ENCODE results near the gene STX4.
"Not testable (repeated sequence)": the region's sequence is repeated elsewhere in the genome, so short reads cannot be mapped to it uniquely, and the experiment has no call there.

The STX4 gene

GRCh38 chr16:30998852-30999761, 34.3 kb upstream of the STX4 start:
- no peak for DNase-seq (ENCODE audit: low read depth in 3 of 3)

GRCh38 chr16:31000671-31001382, 32.5 kb upstream of the STX4 start:
- no peak for DNase-seq (ENCODE audit: low read depth in 3 of 3)

GRCh38 chr16:31001507-31002249, 31.7 kb upstream of the STX4 start:
- DNase-seq (ENCODE audit: low read depth in 3 of 3) = no peak

GRCh38 chr16:31002250-31002700, 31.1 kb upstream of the STX4 start:
- DNase-seq (ENCODE audit: low read depth in 3 of 3) = no peak

- no peak for DNase-seq (ENCODE audit: low read depth in 3 of 3)
These were observed 30.5 kb upstream of the STX4 start for GRCh38 chr16:31002862-31003341.

- DNase-seq (ENCODE audit: low read depth in 3 of 3) = no peak
These were observed 29.6 kb upstream of the STX4 start for GRCh38 chr16:31003744-31004143.

- no peak for DNase-seq (ENCODE audit: low read depth in 3 of 3)
These were observed 28.7 kb upstream of the STX4 start for GRCh38 chr16:31004658-31005057.

GRCh38 chr16:31005350-31006085, 27.8 kb upstream of the STX4 start:
- DNase-seq (ENCODE audit: low read depth in 3 of 3) = no peak

GRCh38 chr16:31006086-31006385, 27.3 kb upstream of the STX4 start:
- DNase-seq (ENCODE audit: low read depth in 3 of 3) = no peak

GRCh38 chr16:31006589-31006988, 26.8 kb upstream of the STX4 start:
- DNase-seq (ENCODE audit: low read depth in 3 of 3) = no peak

- DNase-seq (ENCODE audit: low read depth in 3 of 3) = no peak
These were observed 25.7 kb upstream of the STX4 start for GRCh38 chr16:31007684-31008083.

- DNase-seq (ENCODE audit: low read depth in 3 of 3) = no peak
These were observed 25.2 kb upstream of the STX4 start for GRCh38 chr16:31008149-31008548.

GRCh38 chr16:31008551-31008950, 24.8 kb upstream of the STX4 start:
- no peak for DNase-seq (ENCODE audit: low read depth in 3 of 3)

GRCh38 chr16:31009120-31009519, 24.2 kb upstream of the STX4 start:
- DNase-seq (ENCODE audit: low read depth in 3 of 3) = no peak

- DNase-seq (ENCODE audit: low read depth in 3 of 3) = no peak
These were observed 23.3 kb upstream of the STX4 start for GRCh38 chr16:31009894-31010584.

- peak; percentile 10 to 50 (median 28) for DNase-seq (ENCODE audit: low read depth in 3 of 3)
These were observed 22.6 kb upstream of the STX4 start, which contains the start of gene STX1B for GRCh38 chr16:31010585-31011325. Gene STX1B (minus strand): TSS chr16:31010638. CDS start chr16:31010396, 242 bp downstream.

GRCh38 chr16:31011815-31012214, 21.5 kb upstream of the STX4 start:
- not testable (repeated sequence) for DNase-seq (ENCODE audit: low read depth in 3 of 3)

GRCh38 chr16:31013292-31013691, 20.1 kb upstream of the STX4 start:
- DNase-seq (ENCODE audit: low read depth in 3 of 3) = not testable (repeated sequence)

GRCh38 chr16:31016018-31016417, 17.3 kb upstream of the STX4 start:
- DNase-seq (ENCODE audit: low read depth in 3 of 3) = no peak

GRCh38 chr16:31017756-31018155, 15.6 kb upstream of the STX4 start:
- not testable (repeated sequence) for DNase-seq (ENCODE audit: low read depth in 3 of 3)

Measured in stimulated activated CD4-positive, alpha-beta T cell treated with anti-CD3 and anti-CD28 coated beads, TNF-alpha, amount 100 ng/mL, for 24 hours (primary cell).